ENCODE results near the gene FRK.

Gene FRK

GRCh38 chr6:115986026-115986425, 74.7 kb downstream of the FRK start:
- Histone ChIP-seq H3K27ac (ENCODE audit: insufficient read depth, low read length, poor library complexity, severe bottlenecking) (no peak overlapping the region), H3K9me3 (ENCODE audit: control insufficient read depth, low read length) (no peaks in the 10 kb centered on the region), H3K36me3 (ENCODE audit: control insufficient read depth, insufficient read depth, low read length) (no peaks in the 10 kb centered on the region), H3K4me3 (ENCODE audit: insufficient read depth, low read depth, low read length, poor library complexity, severe bottlenecking) (no peak overlapping the region), H3K27me3 (replicated peaks; ENCODE audit: control insufficient read depth, insufficient read depth, low read length, poor library complexity, severe bottlenecking) (no peaks in the 10 kb centered on the region), H3K4me1 (ENCODE audit: control insufficient read depth, insufficient read depth, low read length, poor library complexity, severe bottlenecking) (no peaks in the 10 kb centered on the region)
- no peak for DNase-seq

- no peak for DNase-seq
- no peaks in the 10 kb centered on the region for H3K36me3 ChIP-seq (ENCODE audit: control insufficient read depth, insufficient read depth, low read length)
- H3K27me3 ChIP-seq (replicated peaks; ENCODE audit: control insufficient read depth, insufficient read depth, low read length, poor library complexity, severe bottlenecking) = no peaks in the 10 kb centered on the region
- no peak overlapping the region for H3K27ac ChIP-seq (ENCODE audit: insufficient read depth, low read length, poor library complexity, severe bottlenecking)
- H3K4me3 ChIP-seq (ENCODE audit: insufficient read depth, low read depth, low read length, poor library complexity, severe bottlenecking) = no peak overlapping the region
- H3K9me3 ChIP-seq (ENCODE audit: control insufficient read depth, low read length) = no peaks in the 10 kb centered on the region
- no peaks in the 10 kb centered on the region for H3K4me1 ChIP-seq (ENCODE audit: control insufficient read depth, insufficient read depth, low read length, poor library complexity, severe bottlenecking)
These were observed 75.9 kb downstream of the FRK start for GRCh38 chr6:115984809-115985208.

GRCh38 chr6:115983998-115984397, 76.7 kb downstream of the FRK start:
- no peak for DNase-seq
- H3K36me3 ChIP-seq (ENCODE audit: control insufficient read depth, insufficient read depth, low read length) = no peaks in the 10 kb centered on the region
- H3K27ac ChIP-seq (ENCODE audit: insufficient read depth, low read length, poor library complexity, severe bottlenecking) = no peak overlapping the region
- H3K9me3 ChIP-seq (ENCODE audit: control insufficient read depth, low read length) = no peaks in the 10 kb centered on the region
- no peaks in the 10 kb centered on the region for H3K27me3 ChIP-seq (replicated peaks; ENCODE audit: control insufficient read depth, insufficient read depth, low read length, poor library complexity, severe bottlenecking)
- H3K4me3 ChIP-seq (ENCODE audit: insufficient read depth, low read depth, low read length, poor library complexity, severe bottlenecking) = no peak overlapping the region
- no peaks in the 10 kb centered on the region for H3K4me1 ChIP-seq (ENCODE audit: control insufficient read depth, insufficient read depth, low read length, poor library complexity, severe bottlenecking)

- Histone ChIP-seq H3K4me1 (ENCODE audit: control insufficient read depth, insufficient read depth, low read length, poor library complexity, severe bottlenecking) (no peaks in the 10 kb centered on the region), H3K4me3 (ENCODE audit: insufficient read depth, low read depth, low read length, poor library complexity, severe bottlenecking) (no peak overlapping the region), H3K27ac (ENCODE audit: insufficient read depth, low read length, poor library complexity, severe bottlenecking) (no peak overlapping the region), H3K27me3 (replicated peaks; ENCODE audit: control insufficient read depth, insufficient read depth, low read length, poor library complexity, severe bottlenecking) (no peaks in the 10 kb centered on the region), H3K36me3 (ENCODE audit: control insufficient read depth, insufficient read depth, low read length) (no peaks in the 10 kb centered on the region), H3K9me3 (ENCODE audit: control insufficient read depth, low read length) (no peaks in the 10 kb centered on the region)
- no peak for DNase-seq
These were observed 78.2 kb downstream of the FRK start for GRCh38 chr6:115982453-115982852.

- DNase-seq = no peak
- Histone ChIP-seq H3K27ac (ENCODE audit: insufficient read depth, low read length, poor library complexity, severe bottlenecking) (no peak overlapping the region), H3K9me3 (ENCODE audit: control insufficient read depth, low read length) (no peaks in the 10 kb centered on the region), H3K4me1 (ENCODE audit: control insufficient read depth, insufficient read depth, low read length, poor library complexity, severe bottlenecking) (no peaks in the 10 kb centered on the region), H3K4me3 (ENCODE audit: insufficient read depth, low read depth, low read length, poor library complexity, severe bottlenecking) (no peak overlapping the region), H3K36me3 (ENCODE audit: control insufficient read depth, insufficient read depth, low read length) (no peaks in the 10 kb centered on the region), H3K27me3 (replicated peaks; ENCODE audit: control insufficient read depth, insufficient read depth, low read length, poor library complexity, severe bottlenecking) (no peaks in the 10 kb centered on the region)
These were observed 83.5 kb downstream of the FRK start for GRCh38 chr6:115977220-115977619.

GRCh38 chr6:115976321-115976870, 84.3 kb downstream of the FRK start:
- no peaks in the 10 kb centered on the region for H3K36me3 ChIP-seq (ENCODE audit: control insufficient read depth, insufficient read depth, low read length)
- H3K4me3 ChIP-seq (ENCODE audit: insufficient read depth, low read depth, low read length, poor library complexity, severe bottlenecking) = no peak overlapping the region
- DNase-seq = no peak
- no peaks in the 10 kb centered on the region for H3K4me1 ChIP-seq (ENCODE audit: control insufficient read depth, insufficient read depth, low read length, poor library complexity, severe bottlenecking)
- H3K27ac ChIP-seq (ENCODE audit: insufficient read depth, low read length, poor library complexity, severe bottlenecking) = no peak overlapping the region
- no peaks in the 10 kb centered on the region for H3K27me3 ChIP-seq (replicated peaks; ENCODE audit: control insufficient read depth, insufficient read depth, low read length, poor library complexity, severe bottlenecking)
- no peaks in the 10 kb centered on the region for H3K9me3 ChIP-seq (ENCODE audit: control insufficient read depth, low read length)

DNA sequence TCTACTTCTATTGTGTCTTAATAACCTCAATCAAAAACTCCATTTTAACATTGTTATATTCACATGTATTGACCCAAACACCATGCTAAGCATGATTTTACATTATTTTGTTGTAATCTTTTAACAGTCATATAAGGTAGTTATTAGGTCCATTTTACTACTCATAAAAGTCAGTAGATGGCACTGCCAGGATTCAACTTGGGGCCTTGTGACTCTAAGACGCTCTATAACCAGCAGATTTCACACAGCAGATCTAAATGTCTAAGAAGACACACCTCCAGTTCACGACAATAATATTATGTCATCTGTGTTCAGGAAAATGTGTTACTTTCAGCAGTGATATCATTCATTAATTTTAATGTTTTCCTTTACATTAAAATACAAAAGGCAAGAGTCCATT, 88.0 kb downstream of the FRK start:
- H3K4me3 ChIP-seq (ENCODE audit: insufficient read depth, low read depth, low read length, poor library complexity, severe bottlenecking) = no peak overlapping the region

DNA sequence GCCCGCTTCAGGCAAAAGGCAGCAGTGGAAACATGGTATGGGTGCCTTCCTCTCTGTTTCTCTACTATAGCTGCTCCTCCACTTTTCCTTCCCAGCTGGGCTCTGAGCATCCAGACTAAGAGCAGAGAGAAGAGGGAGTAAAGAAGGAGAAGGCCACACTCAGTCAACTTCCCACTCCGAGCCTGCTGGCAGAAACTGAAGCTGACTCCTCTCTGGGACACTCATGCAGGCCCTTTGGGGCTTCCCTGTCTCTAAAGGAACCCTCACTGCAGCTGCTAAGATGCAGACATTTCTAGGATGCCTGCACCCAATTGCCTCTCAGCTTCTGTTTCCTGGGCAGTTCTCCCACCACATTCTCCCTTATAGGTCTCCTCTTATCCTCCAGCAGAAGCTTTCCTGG, 88.9 kb downstream of the FRK start:
- no peaks in the 10 kb centered on the region for H3K9me3 ChIP-seq (ENCODE audit: control insufficient read depth, low read length)
- no peak overlapping the region for H3K4me3 ChIP-seq (ENCODE audit: insufficient read depth, low read depth, low read length, poor library complexity, severe bottlenecking)
- DNase-seq = no peak
- H3K27me3 ChIP-seq (replicated peaks; ENCODE audit: control insufficient read depth, insufficient read depth, low read length, poor library complexity, severe bottlenecking) = no peaks in the 10 kb centered on the region
- H3K36me3 ChIP-seq (ENCODE audit: control insufficient read depth, insufficient read depth, low read length) = no peaks in the 10 kb centered on the region
- H3K4me1 ChIP-seq (ENCODE audit: control insufficient read depth, insufficient read depth, low read length, poor library complexity, severe bottlenecking) = no peaks in the 10 kb centered on the region
- no peak overlapping the region for H3K27ac ChIP-seq (ENCODE audit: insufficient read depth, low read length, poor library complexity, severe bottlenecking)

More for the DNA sequence above, 88.0 kb downstream of the FRK start:
- Histone ChIP-seq H3K27me3 (replicated peaks; ENCODE audit: control insufficient read depth, insufficient read depth, low read length, poor library complexity, severe bottlenecking) (no peaks in the 10 kb centered on the region), H3K27ac (ENCODE audit: insufficient read depth, low read length, poor library complexity, severe bottlenecking) (no peak overlapping the region), H3K9me3 (ENCODE audit: control insufficient read depth, low read length) (no peaks in the 10 kb centered on the region), H3K4me1 (ENCODE audit: control insufficient read depth, insufficient read depth, low read length, poor library complexity, severe bottlenecking) (no peaks in the 10 kb centered on the region), H3K36me3 (ENCODE audit: control insufficient read depth, insufficient read depth, low read length) (no peaks in the 10 kb centered on the region)
- no peak for DNase-seq

GRCh38 chr6:115969930-115970273, 90.8 kb downstream of the FRK start:
- Histone ChIP-seq H3K27me3 (replicated peaks; ENCODE audit: control insufficient read depth, insufficient read depth, low read length, poor library complexity, severe bottlenecking) (no peaks in the 10 kb centered on the region), H3K27ac (ENCODE audit: insufficient read depth, low read length, poor library complexity, severe bottlenecking) (no peak overlapping the region), H3K4me3 (ENCODE audit: insufficient read depth, low read depth, low read length, poor library complexity, severe bottlenecking) (no peak overlapping the region), H3K9me3 (ENCODE audit: control insufficient read depth, low read length) (no peaks in the 10 kb centered on the region), H3K36me3 (ENCODE audit: control insufficient read depth, insufficient read depth, low read length) (no peaks in the 10 kb centered on the region), H3K4me1 (ENCODE audit: control insufficient read depth, insufficient read depth, low read length, poor library complexity, severe bottlenecking) (no peaks in the 10 kb centered on the region)
- DNase-seq = no peak

GRCh38 chr6:115969207-115969929, 91.3 kb downstream of the FRK start:
- Histone ChIP-seq H3K36me3 (ENCODE audit: control insufficient read depth, insufficient read depth, low read length) (no peaks in the 10 kb centered on the region), H3K27me3 (replicated peaks; ENCODE audit: control insufficient read depth, insufficient read depth, low read length, poor library complexity, severe bottlenecking) (no peaks in the 10 kb centered on the region), H3K4me1 (ENCODE audit: control insufficient read depth, insufficient read depth, low read length, poor library complexity, severe bottlenecking) (no peaks in the 10 kb centered on the region), H3K9me3 (ENCODE audit: control insufficient read depth, low read length) (no peaks in the 10 kb centered on the region), H3K27ac (ENCODE audit: insufficient read depth, low read length, poor library complexity, severe bottlenecking) (no peak overlapping the region), H3K4me3 (ENCODE audit: insufficient read depth, low read depth, low read length, poor library complexity, severe bottlenecking) (no peak overlapping the region)
- DNase-seq = no peak
